ENCODE data around the gene ANKRD66. TPM values are rescaled to one million over a fixed set of nuclear protein-coding genes. Genes with fewer than 3 reads are reported as not detected.
"Not testable (repeated sequence)": the region's sequence is repeated elsewhere in the genome, so short reads cannot be mapped to it uniquely, and the experiment has no call there.

The ANKRD66 gene
- total RNA-seq, 1 experiment from 2014 or later, result not detected

- H3K27me3 Mint-ChIP-seq (ENCODE audit: insufficient read depth, unreplicated experiment), result peaks cover 23% of the 10 kb centered on the region
These were observed 3.1 kb upstream of the ANKRD66 start for GRCh38 chr6:46743425-46744158.

GRCh38 chr6:46744159-46744725 lies 2.5 kb upstream of the ANKRD66 start:
- CTCF ChIA-PET; DNase-seq (ENCODE audit: unreplicated experiment); POLR2A ChIA-PET; H3K4me1 Mint-ChIP-seq (ENCODE audit: insufficient read depth, unreplicated experiment); H3K27ac Mint-ChIP-seq (ENCODE audit: low read depth, unreplicated experiment); H3K9me3 Mint-ChIP-seq (ENCODE audit: unreplicated experiment); H3K4me3 Mint-ChIP-seq (ENCODE audit: unreplicated experiment); intact Hi-C loops (cut with micrococcal nuclease); H3K36me3 Mint-ChIP-seq (ENCODE audit: insufficient read depth, unreplicated experiment); BruUV-seq (replicated peaks): not testable (repeated sequence)
- H3K27me3 Mint-ChIP-seq (ENCODE audit: insufficient read depth, unreplicated experiment), result peaks cover 23% of the 10 kb centered on the region

More at GRCh38 chr6:46743425-46744158, 3.1 kb upstream of the ANKRD66 start:
- no TSS peak for BruUV-seq (replicated peaks)
- ChIA-PET POLR2A (no interaction called here), CTCF (no interaction called here)
- TF ChIP-seq CTCF (IDR thresholded peaks at IDR 0.05; ENCODE audit: unreplicated experiment), result no peak
- Mint-ChIP-seq H3K4me3 (ENCODE audit: unreplicated experiment) (no peak overlapping the region), H3K27ac (ENCODE audit: low read depth, unreplicated experiment) (no peak overlapping the region), H3K36me3 (ENCODE audit: insufficient read depth, unreplicated experiment) (no peaks in the 10 kb centered on the region), H3K4me1 (ENCODE audit: insufficient read depth, unreplicated experiment) (no peaks in the 10 kb centered on the region), H3K9me3 (ENCODE audit: unreplicated experiment) (no peaks in the 10 kb centered on the region)
- no peak for DNase-seq (ENCODE audit: unreplicated experiment)
- intact Hi-C loops (cut with micrococcal nuclease), result no loop called here

- H3K4me1 Mint-ChIP-seq (ENCODE audit: insufficient read depth, unreplicated experiment), result no peaks in the 10 kb centered on the region
- H3K27me3 Mint-ChIP-seq (ENCODE audit: insufficient read depth, unreplicated experiment), result peaks cover 23% of the 10 kb centered on the region
- TF ChIP-seq CTCF (IDR thresholded peaks at IDR 0.05; ENCODE audit: unreplicated experiment), result no peak
- intact Hi-C loops (cut with micrococcal nuclease), result no loop called here
- no peaks in the 10 kb centered on the region for H3K36me3 Mint-ChIP-seq (ENCODE audit: insufficient read depth, unreplicated experiment)
- no peaks in the 10 kb centered on the region for H3K9me3 Mint-ChIP-seq (ENCODE audit: unreplicated experiment)
- POLR2A ChIA-PET, result interaction anchor here (0.6 kb wide), 1 partner anchor 240 kb away, joined by 3 read pairs; no protein-coding TSS in a partner anchor
- H3K27ac Mint-ChIP-seq (ENCODE audit: low read depth, unreplicated experiment), result no peak overlapping the region
- no TSS peak for BruUV-seq (replicated peaks)
- CTCF ChIA-PET, result interaction anchor here (0.5 to 1.1 kb wide), 3 partner anchors 12 to 898 kb away, joined by 3 to 4 read pairs (median 4); no protein-coding TSS in a partner anchor
- no peak overlapping the region for H3K4me3 Mint-ChIP-seq (ENCODE audit: unreplicated experiment)
- no peak for DNase-seq (ENCODE audit: unreplicated experiment)
These were observed 760 bp upstream of the ANKRD66 start for GRCh38 chr6:46745973-46746372.

- Mint-ChIP-seq H3K9me3 (ENCODE audit: unreplicated experiment) (no peaks in the 10 kb centered on the region), H3K27ac (ENCODE audit: low read depth, unreplicated experiment) (no peak overlapping the region), H3K36me3 (ENCODE audit: insufficient read depth, unreplicated experiment) (no peaks in the 10 kb centered on the region), H3K4me3 (ENCODE audit: unreplicated experiment) (no peak overlapping the region), H3K4me1 (ENCODE audit: insufficient read depth, unreplicated experiment) (no peaks in the 10 kb centered on the region), H3K27me3 (ENCODE audit: insufficient read depth, unreplicated experiment) (peaks cover 23% of the 10 kb centered on the region)
- intact Hi-C loops (cut with micrococcal nuclease), result no loop called here
- no TSS peak for BruUV-seq (replicated peaks)
- no peak for TF ChIP-seq CTCF (IDR thresholded peaks at IDR 0.05; ENCODE audit: unreplicated experiment)
- no peak for DNase-seq (ENCODE audit: unreplicated experiment)
- ChIA-PET POLR2A (no interaction called here), CTCF (interaction anchor here (0.6 kb wide), 1 partner anchor 641 kb away, joined by 3 read pairs; no protein-coding TSS in a partner anchor)
These were observed 2.3 kb downstream of the ANKRD66 start for GRCh38 chr6:46748940-46749503.

Measured in MCF 10A (cell line).